Measurements from ENCODE around the gene GRIA4. TPM values are rescaled to one million over a fixed set of nuclear protein-coding genes. Genes with fewer than 3 reads are reported as not detected.

GRIA4 gene
- total RNA-seq, 1 donor from 2014 or later: not detected

DNA sequence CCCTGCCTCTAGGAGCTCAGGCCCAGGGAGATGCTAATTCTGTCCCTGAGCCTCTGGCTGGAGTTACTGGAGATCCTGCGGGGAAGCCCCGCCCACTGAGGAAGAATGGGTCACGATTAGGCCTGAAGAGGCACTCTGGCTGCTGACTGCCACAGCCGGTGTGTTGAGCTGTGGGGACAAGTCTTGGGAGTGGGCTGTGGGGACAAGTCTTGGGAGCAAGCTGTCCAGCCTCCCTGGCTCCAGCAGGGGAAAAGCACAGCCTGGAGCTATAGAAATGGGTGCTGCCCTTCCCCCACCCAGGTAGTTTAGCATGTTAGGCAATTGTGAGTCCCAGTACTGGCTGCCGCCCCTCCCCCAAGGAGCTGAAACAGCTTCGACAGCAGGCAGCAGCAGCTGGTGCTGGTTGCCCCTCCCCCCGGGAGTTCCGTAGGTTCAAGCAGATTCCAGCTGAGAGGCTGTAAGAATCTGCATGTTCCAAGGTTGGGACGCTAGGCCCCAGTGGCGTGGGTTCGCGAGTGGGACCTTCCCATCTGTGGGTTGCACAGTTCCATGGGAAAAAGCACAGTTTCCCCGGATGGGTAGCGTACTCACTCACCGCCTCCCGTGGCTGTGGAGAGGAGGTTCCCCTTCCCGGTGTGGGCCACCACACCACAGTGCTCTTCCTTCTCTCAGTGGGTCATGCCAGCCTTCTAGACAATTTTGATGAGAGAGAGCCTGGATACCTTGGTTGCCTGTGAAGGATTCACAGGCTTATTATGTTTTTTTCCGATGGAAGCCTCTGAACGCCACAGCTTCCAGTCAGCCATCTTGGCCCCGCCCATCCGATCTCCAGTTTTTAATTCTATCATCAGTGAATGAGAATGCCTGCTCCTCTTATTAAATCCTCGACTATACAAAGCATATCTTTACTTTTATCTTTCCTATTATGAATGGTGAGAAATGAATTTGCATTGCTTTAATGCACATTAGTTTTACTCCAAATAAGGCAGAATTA, 350.7 kb downstream of the GRIA4 start:
- TF ChIP-seq POLR2AphosphoS5 (IDR thresholded peaks at IDR 0.05; ENCODE audit: insufficient read depth in 1 of 2, low read depth in 1 of 2) (no peak), POLR2A (IDR thresholded peaks at IDR 0.05) (no peak)
- TF ChIP-seq, protein P1, sequence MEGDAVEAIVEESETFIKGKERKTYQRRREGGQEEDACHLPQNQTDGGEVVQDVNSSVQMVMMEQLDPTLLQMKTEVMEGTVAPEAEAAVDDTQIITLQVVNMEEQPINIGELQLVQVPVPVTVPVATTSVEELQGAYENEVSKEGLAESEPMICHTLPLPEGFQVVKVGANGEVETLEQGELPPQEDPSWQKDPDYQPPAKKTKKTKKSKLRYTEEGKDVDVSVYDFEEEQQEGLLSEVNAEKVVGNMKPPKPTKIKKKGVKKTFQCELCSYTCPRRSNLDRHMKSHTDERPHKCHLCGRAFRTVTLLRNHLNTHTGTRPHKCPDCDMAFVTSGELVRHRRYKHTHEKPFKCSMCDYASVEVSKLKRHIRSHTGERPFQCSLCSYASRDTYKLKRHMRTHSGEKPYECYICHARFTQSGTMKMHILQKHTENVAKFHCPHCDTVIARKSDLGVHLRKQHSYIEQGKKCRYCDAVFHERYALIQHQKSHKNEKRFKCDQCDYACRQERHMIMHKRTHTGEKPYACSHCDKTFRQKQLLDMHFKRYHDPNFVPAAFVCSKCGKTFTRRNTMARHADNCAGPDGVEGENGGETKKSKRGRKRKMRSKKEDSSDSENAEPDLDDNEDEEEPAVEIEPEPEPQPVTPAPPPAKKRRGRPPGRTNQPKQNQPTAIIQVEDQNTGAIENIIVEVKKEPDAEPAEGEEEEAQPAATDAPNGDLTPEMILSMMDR (IDR thresholded peaks at IDR 0.05): no peak
- H3K27me3 ChIP-seq: no peaks in the 10 kb centered on the region
- H3K36me3 ChIP-seq: no peaks in the 10 kb centered on the region
- H3K27ac ChIP-seq: no peak overlapping the region
- no peaks in the 10 kb centered on the region for H3K9me3 ChIP-seq
- H3K4me1 ChIP-seq: no peaks in the 10 kb centered on the region
- H3K4me3 ChIP-seq: no peak overlapping the region
- intact Hi-C loops (cut with DNase I): no loop called here
- DNase-seq (ENCODE audit: extremely low spot score in 2 of 2): no peak

GRCh38 chr11:105968021-105968697, 358.3 kb downstream of the GRIA4 start:
- TF ChIP-seq POLR2AphosphoS5 (IDR thresholded peaks at IDR 0.05; ENCODE audit: insufficient read depth in 1 of 2, low read depth in 1 of 2) (no peak), POLR2A (IDR thresholded peaks at IDR 0.05) (no peak)
- TF ChIP-seq, protein P1 (IDR thresholded peaks at IDR 0.05): no peak
- H3K4me1 ChIP-seq: no peaks in the 10 kb centered on the region

GRCh38 chr11:105969756-105970155, 359.9 kb downstream of the GRIA4 start:
- Histone ChIP-seq H3K27ac (no peak overlapping the region), H3K9me3 (no peaks in the 10 kb centered on the region), H3K4me1 (no peaks in the 10 kb centered on the region), H3K36me3 (no peaks in the 10 kb centered on the region), H3K27me3 (no peaks in the 10 kb centered on the region), H3K4me3 (no peak overlapping the region)
- DNase-seq (ENCODE audit: extremely low spot score in 2 of 2): no peak
- intact Hi-C loops (cut with DNase I): no loop called here
- TF ChIP-seq POLR2A (IDR thresholded peaks at IDR 0.05) (no peak), POLR2AphosphoS5 (IDR thresholded peaks at IDR 0.05; ENCODE audit: insufficient read depth in 1 of 2, low read depth in 1 of 2) (no peak)
- TF ChIP-seq, protein P1 (IDR thresholded peaks at IDR 0.05): no peak

More at GRCh38 chr11:105968021-105968697, 358.3 kb downstream of the GRIA4 start:
- H3K4me3 ChIP-seq: no peak overlapping the region
- H3K9me3 ChIP-seq: no peaks in the 10 kb centered on the region
- no peak for DNase-seq (ENCODE audit: extremely low spot score in 2 of 2)
- H3K36me3 ChIP-seq: no peaks in the 10 kb centered on the region
- intact Hi-C loops (cut with DNase I): no loop called here
- H3K27ac ChIP-seq: no peak overlapping the region
- H3K27me3 ChIP-seq: no peaks in the 10 kb centered on the region

- Histone ChIP-seq H3K27ac (no peak overlapping the region), H3K27me3 (no peaks in the 10 kb centered on the region), H3K4me1 (no peaks in the 10 kb centered on the region), H3K36me3 (no peaks in the 10 kb centered on the region), H3K4me3 (no peak overlapping the region), H3K9me3 (no peaks in the 10 kb centered on the region)
- intact Hi-C loops (cut with DNase I): no loop called here
- TF ChIP-seq, protein P1 (IDR thresholded peaks at IDR 0.05): no peak
- TF ChIP-seq POLR2AphosphoS5 (IDR thresholded peaks at IDR 0.05; ENCODE audit: insufficient read depth in 1 of 2, low read depth in 1 of 2) (no peak), POLR2A (IDR thresholded peaks at IDR 0.05) (no peak)
- DNase-seq (ENCODE audit: extremely low spot score in 2 of 2): no peak
Observed at GRCh38 chr11:105975128-105975527, 365.3 kb downstream of the GRIA4 start.
